HAP-1 (cell line): ENCODE results near the gene ACD.
A peak's percentile ranks its signal among the peaks of the same experiment; 100 is the strongest.

Experiments used
- DNase-seq, 2 experiments: peaks; one replicate each; pipeline ENCODE4 v3.0.0-alpha.2; 2016 to 2020; ENCODE audit warnings: low spot score in 2 of 2
- H3K27me3 ChIP-seq: fragments of 250-450 bp; sonication (Bioruptor Pico); 2 replicates; pipeline ENCODE4 v1.5.1; 2020; ENCODE audit warnings: low read depth, mild to moderate bottlenecking, moderate library complexity
- H3K36me3 ChIP-seq: fragments of 250-450 bp; sonication (Bioruptor Pico); replicated peaks from 2 replicates; pipeline ENCODE4 v1.5.1; 2020; ENCODE audit warnings: mild to moderate bottlenecking
- H3K4me1 ChIP-seq: fragments of 250-450 bp; sonication (Bioruptor Pico); 2 replicates; pipeline ENCODE4 v1.5.1; 2020; ENCODE audit warnings: mild to moderate bottlenecking
- H3K4me3 ChIP-seq: fragments of 250-450 bp; sonication (Bioruptor Pico); 2 replicates; pipeline ENCODE4 v1.5.1; 2020; ENCODE audit warnings: mild to moderate bottlenecking, moderate library complexity
- H3K9me3 ChIP-seq: fragments of 250-450 bp; sonication (Bioruptor Pico); 2 replicates; pipeline ENCODE4 v1.5.1; 2020; ENCODE audit warnings: mild to moderate bottlenecking, moderate library complexity
- in situ Hi-C: fragments of 300-500 bp; cut with MboI; formaldehyde crosslinking; loops from 3 replicates; pipeline ENCODE4 v1.14.3; 2020; ENCODE audit warnings: low sequenced_read_pairs, inconsistent platforms, mixed read lengths

The ACD gene

GRCh38 chr16:67685388-67686112 lies 25.5 kb upstream of the ACD start:
- Histone ChIP-seq H3K27me3 (no peaks in the 10 kb centered on the region), H3K36me3 (peaks cover 4% of the 10 kb centered on the region), H3K4me1 (no peaks in the 10 kb centered on the region), H3K4me3 (no peak overlapping the region), H3K9me3 (no peaks in the 10 kb centered on the region)
- no peak for DNase-seq
- in situ Hi-C loops = no loop called here

- in situ Hi-C loops = no loop called here
Observed at GRCh38 chr16:67683767-67684166, 23.7 kb upstream of the ACD start.

GRCh38 chr16:67679935-67680897 lies 20.2 kb upstream of the ACD start:
- in situ Hi-C loops = loop anchor here (10.0 kb wide), 1 partner anchor 365 kb away; no protein-coding TSS in a partner anchor
- H3K27me3 ChIP-seq = no peaks in the 10 kb centered on the region
- no peak overlapping the region for H3K4me3 ChIP-seq
- H3K36me3 ChIP-seq = peaks cover 4% of the 10 kb centered on the region
- no peaks in the 10 kb centered on the region for H3K9me3 ChIP-seq
- no peaks in the 10 kb centered on the region for H3K4me1 ChIP-seq
- no peak for DNase-seq

More at GRCh38 chr16:67683767-67684166, 23.7 kb upstream of the ACD start:
- Histone ChIP-seq H3K4me1 (no peaks in the 10 kb centered on the region), H3K9me3 (no peaks in the 10 kb centered on the region), H3K36me3 (peaks cover 4% of the 10 kb centered on the region), H3K27me3 (no peaks in the 10 kb centered on the region), H3K4me3 (no peak overlapping the region)
- no peak for DNase-seq

GRCh38 chr16:67678354-67679023 lies 18.4 kb upstream of the ACD start:
- peak; percentile 44 to 54 for DNase-seq
- H3K27me3 ChIP-seq = no peaks in the 10 kb centered on the region
- H3K36me3 ChIP-seq = no peaks in the 10 kb centered on the region; the same call in none of the 2 replicates
- in situ Hi-C loops = loop anchor here (10.0 kb wide), 1 partner anchor 366 kb away; no protein-coding TSS in a partner anchor
- H3K4me1 ChIP-seq = no peaks in the 10 kb centered on the region
- H3K4me3 ChIP-seq = no peak overlapping the region
- no peaks in the 10 kb centered on the region for H3K9me3 ChIP-seq

GRCh38 chr16:67677712-67678111 lies 17.7 kb upstream of the ACD start:
- no peak overlapping the region for H3K4me3 ChIP-seq
- H3K4me1 ChIP-seq = no peaks in the 10 kb centered on the region
- in situ Hi-C loops = loop anchor here (10.0 kb wide), 1 partner anchor 367 kb away; no protein-coding TSS in a partner anchor
- no peaks in the 10 kb centered on the region for H3K27me3 ChIP-seq
- no peak for DNase-seq
- no peaks in the 10 kb centered on the region; the same call in none of the 2 replicates for H3K36me3 ChIP-seq
- no peaks in the 10 kb centered on the region for H3K9me3 ChIP-seq

- no peaks in the 10 kb centered on the region; the same call in 1 of the 2 replicates for H3K36me3 ChIP-seq
- H3K9me3 ChIP-seq = no peaks in the 10 kb centered on the region
- no peaks in the 10 kb centered on the region for H3K27me3 ChIP-seq
- H3K4me3 ChIP-seq = no peak overlapping the region
- in situ Hi-C loops = loop anchor here (10.0 kb wide), 1 partner anchor 368 kb away; no protein-coding TSS in a partner anchor
- no peak for DNase-seq
- no peaks in the 10 kb centered on the region for H3K4me1 ChIP-seq
Observed at GRCh38 chr16:67676939-67677338, 16.9 kb upstream of the ACD start.

GRCh38 chr16:67676516-67676915 lies 16.5 kb upstream of the ACD start:
- no peaks in the 10 kb centered on the region for H3K9me3 ChIP-seq
- DNase-seq = no peak
- H3K4me1 ChIP-seq = no peaks in the 10 kb centered on the region
- no peak overlapping the region for H3K4me3 ChIP-seq
- no peaks in the 10 kb centered on the region for H3K27me3 ChIP-seq
- no peaks in the 10 kb centered on the region; the same call in 1 of the 2 replicates for H3K36me3 ChIP-seq
- in situ Hi-C loops = loop anchor here (10.0 kb wide), 1 partner anchor 368 kb away; no protein-coding TSS in a partner anchor

- no peak for DNase-seq
- Histone ChIP-seq H3K4me3 (no peak overlapping the region), H3K36me3 (no peaks in the 10 kb centered on the region; the same call in 1 of the 2 replicates), H3K9me3 (no peaks in the 10 kb centered on the region), H3K4me1 (no peaks in the 10 kb centered on the region), H3K27me3 (no peaks in the 10 kb centered on the region)
- in situ Hi-C loops = loop anchor here (10.0 kb wide), 1 partner anchor 369 kb away; no protein-coding TSS in a partner anchor
Observed at GRCh38 chr16:67675999-67676398, 15.9 kb upstream of the ACD start.

- in situ Hi-C loops = loop anchor here (10.0 kb wide), 1 partner anchor 369 kb away; no protein-coding TSS in a partner anchor
Observed at GRCh38 chr16:67675579-67675935, 15.5 kb upstream of the ACD start.

GRCh38 chr16:67674851-67675578 lies 15.0 kb upstream of the ACD start:
- H3K36me3 ChIP-seq = no peaks in the 10 kb centered on the region; the same call in 1 of the 2 replicates
- H3K27me3 ChIP-seq = no peaks in the 10 kb centered on the region
- H3K4me1 ChIP-seq = no peaks in the 10 kb centered on the region
- DNase-seq = no peak
- in situ Hi-C loops = loop anchor here (10.0 kb wide), 1 partner anchor 370 kb away; no protein-coding TSS in a partner anchor
- H3K4me3 ChIP-seq = no peak overlapping the region
- no peaks in the 10 kb centered on the region for H3K9me3 ChIP-seq

More at GRCh38 chr16:67675579-67675935, 15.5 kb upstream of the ACD start:
- Histone ChIP-seq H3K9me3 (no peaks in the 10 kb centered on the region), H3K27me3 (no peaks in the 10 kb centered on the region), H3K36me3 (no peaks in the 10 kb centered on the region; the same call in 1 of the 2 replicates), H3K4me1 (no peaks in the 10 kb centered on the region), H3K4me3 (no peak overlapping the region)
- no peak for DNase-seq

GRCh38 chr16:67673712-67674580 lies 13.9 kb upstream of the ACD start:
- in situ Hi-C loops = loop anchor here (10.0 kb wide), 1 partner anchor 371 kb away; no protein-coding TSS in a partner anchor
- Histone ChIP-seq H3K4me1 (no peaks in the 10 kb centered on the region), H3K4me3 (no peak overlapping the region), H3K9me3 (no peaks in the 10 kb centered on the region), H3K36me3 (no peaks in the 10 kb centered on the region), H3K27me3 (no peaks in the 10 kb centered on the region)
- no peak for DNase-seq
